Umbilical cord (tissue), 2 donors: ENCODE data around the gene DYSF. TPM values are rescaled to one million over a fixed set of nuclear protein-coding genes. Genes with fewer than 3 reads are reported as not detected.
A peak's percentile ranks its signal among the peaks of the same experiment; 100 is the strongest.

Experiments used
- DNase-seq: peaks from one replicate; pipeline ENCODE4 v3.0.0-alpha.2; 2015; ENCODE audit warnings: low spot score
- total RNA-seq: library from RNA; depleted of rRNA; stranded (reverse); fragments of >200 nt; gene quantifications from one replicate; pipeline ENCODE4 v1.2.3, GENCODE V29; 2014; ENCODE audit warnings: low replicate concordance; ENCODE audit not compliant: insufficient read depth

The DYSF gene
- total RNA-seq, 1 donor from 2014 or later: 2.9 TPM

DNA sequence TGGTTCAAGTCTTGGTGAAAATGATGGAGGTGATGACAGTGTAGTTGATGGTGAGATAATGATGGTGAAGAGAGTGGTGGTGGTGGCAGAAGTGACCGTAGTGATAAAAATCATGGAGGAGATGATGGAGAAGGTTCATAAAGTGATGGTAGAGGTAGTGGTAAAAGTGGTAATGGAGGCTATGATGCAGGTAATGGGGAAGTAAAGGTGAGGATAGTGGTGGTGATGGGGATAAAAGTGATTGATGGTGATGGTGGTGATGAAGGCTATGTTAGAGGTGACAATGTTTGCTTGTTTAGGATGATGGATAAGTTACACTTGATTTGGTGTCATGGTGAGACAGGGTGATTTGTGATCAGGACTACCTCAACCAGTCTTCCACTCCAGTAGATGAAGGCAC is 268.9 kb downstream of the DYSF start:
- DNase-seq: no peak

DNA sequence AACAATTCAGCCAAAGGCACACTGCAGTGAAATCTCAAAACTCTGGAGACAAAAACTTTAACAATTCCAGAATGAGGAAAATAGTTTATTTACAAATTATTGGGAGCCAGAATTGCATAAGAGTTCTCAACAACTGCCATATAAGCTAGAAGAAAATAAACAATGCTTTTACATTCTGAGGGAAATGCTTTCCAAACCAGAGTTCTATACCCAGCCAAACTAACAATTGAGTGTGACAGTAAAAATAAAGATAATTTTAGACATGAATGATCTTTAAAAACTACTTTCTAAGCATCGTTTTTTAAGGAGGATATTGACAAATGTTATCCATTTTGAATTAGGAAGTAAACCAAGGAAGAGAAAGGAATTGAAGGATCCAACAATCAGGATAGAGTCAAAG is 271.4 kb downstream of the DYSF start:
- DNase-seq: no peak

DNA sequence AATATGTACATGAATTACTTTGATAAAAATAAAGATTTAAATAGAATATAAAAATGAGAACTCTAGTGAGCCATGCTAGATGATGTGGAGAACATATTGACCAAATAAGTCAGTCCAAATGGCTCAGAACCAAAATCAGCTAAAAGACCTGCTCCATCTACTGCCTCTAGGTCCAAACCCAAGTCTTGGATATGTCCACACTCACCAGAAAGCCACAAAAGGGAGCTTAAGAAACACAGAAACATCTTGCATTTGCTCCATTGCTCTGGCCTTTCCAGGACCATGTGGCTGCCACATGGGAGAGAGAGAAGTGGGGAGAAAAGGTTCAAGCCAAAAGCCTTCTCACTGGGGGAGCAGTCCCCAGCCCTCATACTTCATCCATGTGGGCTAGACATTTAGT is 272.5 kb downstream of the DYSF start:
- DNase-seq: no peak

DNA sequence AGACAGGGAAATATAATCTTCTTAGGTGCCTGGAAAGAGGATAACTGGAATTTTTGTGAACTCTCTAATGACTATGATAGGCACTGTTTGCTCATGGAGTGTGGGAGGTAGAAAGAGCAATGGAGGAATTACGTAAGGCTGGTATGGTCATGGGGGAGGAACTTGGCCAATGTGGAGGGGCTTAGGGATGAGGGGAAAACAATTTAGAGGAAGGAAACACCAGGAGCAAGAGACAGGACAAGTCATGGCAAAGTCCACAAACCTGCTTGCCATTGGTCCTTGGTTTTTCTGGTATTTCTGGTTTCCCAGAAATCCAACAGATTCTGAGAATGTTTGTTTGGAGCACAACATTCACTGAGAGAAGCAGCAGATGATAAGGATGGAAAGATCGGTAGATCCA is 274.2 kb downstream of the DYSF start:
- peak; percentile 5 for DNase-seq

DNA sequence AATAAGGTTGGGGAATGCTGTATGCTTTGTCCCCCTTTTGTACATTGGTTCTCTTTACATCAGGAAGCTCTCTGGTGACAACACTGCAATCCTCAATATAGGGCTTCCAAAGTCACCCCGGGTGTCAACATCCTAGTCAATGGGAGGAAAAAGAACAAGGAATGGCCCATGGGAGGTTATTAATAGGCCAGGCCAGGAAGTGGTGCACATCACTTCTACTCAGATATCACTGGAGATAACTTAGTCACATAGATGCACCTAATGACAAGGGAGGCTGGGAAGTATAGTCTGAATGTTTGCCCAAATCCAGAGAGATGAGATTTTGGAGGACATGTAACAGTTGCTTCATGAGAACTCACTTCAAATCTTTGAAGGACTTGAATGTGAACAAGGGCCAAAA is 274.7 kb downstream of the DYSF start:
- DNase-seq: no peak

DNA sequence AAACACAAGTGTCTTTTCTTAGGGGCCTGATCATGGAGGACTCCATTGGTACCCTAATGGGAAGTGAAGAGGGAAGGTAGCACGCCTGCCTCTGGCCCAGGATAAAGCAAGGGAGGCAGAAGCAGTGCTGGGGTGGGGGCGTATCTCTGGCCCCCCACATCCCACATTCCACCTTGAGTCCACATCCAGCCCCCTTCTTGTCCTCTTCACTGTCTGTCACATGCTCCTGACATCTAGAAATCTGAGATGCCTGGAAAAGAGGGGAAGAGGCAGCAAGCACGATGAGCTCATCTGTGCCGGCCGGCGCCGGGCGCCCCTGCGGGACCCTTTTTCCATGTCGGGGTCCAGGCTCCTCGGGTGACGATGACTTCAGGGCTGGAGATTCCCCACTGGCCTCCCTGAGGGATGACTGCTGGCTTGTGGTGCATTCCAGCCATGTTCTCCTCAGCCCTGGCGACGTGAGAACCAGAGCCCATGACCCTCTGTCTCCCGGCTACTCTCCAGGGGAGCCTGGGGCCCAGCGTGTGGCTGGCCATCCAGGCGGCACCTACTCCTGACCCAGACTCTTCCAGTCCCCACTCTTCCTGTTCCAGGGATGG is 277.5 kb downstream of the DYSF start:
- DNase-seq: no peak

DNA sequence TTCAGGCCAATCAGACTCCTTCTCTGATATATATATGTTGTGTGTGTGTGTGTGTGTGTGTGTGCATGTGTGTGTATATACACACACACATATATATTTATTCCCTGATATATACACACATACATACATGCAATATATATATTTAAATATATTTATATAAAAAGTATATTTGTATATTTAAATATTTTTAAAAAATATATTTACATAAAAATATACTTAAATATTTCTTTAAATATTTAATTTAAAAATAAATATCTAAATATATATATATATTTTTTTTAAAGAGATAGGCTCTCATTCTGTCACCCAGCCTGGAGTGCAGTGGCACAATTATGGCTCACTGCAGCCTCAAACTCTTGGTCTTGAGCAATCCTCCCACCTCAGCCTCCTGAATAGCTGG is 281.3 kb downstream of the DYSF start:
- DNase-seq: no peak

DNA sequence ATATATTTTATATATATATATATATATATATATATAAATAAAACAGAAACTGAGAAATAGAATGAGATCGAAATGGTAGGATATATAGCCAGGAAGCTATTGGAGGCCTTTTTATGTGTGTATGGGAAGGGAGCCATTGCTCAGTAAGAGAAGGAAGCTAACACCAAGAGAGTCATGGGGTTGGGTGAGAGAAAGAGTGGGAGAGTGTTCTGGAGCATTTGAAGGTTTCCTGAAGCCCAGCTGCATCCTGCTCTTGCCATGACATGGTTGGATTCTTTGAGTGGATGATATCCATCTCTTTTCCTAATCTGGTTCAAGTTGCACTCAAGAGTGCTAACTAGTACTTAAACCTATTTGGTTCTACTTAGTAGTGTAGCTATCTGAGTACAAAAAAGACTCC is 282.3 kb downstream of the DYSF start:
- no peak for DNase-seq

Other genes starting within 250 kb of the DYSF start
- 6.3 TPM for gene PAIP2B, start 226.5 kb upstream of the DYSF start, total RNA-seq
- 169 TPM for gene ZNF638, start 121.8 kb upstream of the DYSF start, total RNA-seq